NOMO-1 treated with dmso at 0.1 percent for 144 hours (cell line): ENCODE results near the gene CELF4.
A peak's percentile ranks its signal among the peaks of the same experiment; 100 is the strongest.

Experiments used
- DNase-seq: peaks from one replicate; lab custom pipeline; 2025; ENCODE audit not compliant: unreplicated experiment; lab: John Stamatoyannopoulos, UW

Gene CELF4

DNA sequence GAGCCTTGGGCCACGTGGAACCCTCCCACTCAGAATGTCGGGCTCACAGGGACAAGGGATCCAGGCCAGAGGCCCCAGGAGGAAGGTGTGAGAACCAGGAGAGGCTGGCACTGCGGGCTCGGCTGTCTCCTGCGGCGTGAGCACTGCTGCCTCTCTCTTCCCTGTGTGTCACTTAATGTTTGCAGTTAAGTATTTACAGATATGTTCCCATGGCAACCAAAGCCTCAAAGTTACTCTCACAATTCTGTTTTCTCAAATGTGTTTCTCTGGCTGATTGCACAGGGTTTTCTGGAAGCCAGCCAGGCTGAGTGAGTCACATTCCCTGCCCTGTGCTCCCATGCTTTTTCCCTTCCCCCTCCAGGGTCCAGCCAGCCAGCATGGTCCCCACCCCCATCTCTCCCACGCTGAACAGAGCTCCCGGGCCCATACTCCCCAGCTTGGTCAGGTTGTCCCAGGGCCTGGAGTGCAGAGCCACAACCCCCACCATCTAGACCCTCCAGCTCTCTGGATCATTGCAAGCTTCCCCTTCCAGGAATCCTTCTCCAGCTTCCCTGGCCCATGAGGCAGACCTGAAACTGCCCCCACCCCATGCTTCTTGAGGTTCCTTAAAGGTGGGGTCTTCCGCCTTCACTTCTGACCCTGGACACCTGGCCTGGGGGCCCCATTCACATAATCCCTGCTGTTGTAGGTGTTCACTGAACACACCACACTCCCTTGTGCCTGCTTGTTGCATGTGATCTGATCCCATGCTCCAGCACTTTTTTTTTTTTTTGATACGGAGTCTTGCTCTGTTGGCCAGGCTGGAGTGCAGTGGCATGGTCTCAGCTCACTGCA is 265.9 kb downstream of the CELF4 start:
- DNase-seq: no peak

DNA sequence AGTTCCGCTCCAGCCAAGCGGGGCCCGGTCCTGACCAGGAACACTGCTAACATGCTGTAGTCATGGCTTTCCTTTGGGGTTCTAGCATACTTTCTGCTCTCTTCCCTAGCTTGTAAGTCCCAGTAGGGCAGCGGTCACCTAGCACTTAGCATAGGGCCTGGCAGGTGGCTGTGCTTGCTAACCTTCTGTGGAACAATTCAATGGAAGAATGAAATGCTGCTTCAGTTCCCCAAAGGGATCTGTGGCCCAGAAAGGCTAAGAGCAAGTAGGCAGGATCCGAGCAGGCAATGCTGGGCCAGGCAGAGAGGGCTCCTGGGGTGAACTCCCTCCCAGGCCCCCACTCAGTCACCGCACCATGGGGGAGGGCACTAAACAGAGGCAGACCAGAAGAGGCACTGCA is 266.8 kb downstream of the CELF4 start:
- DNase-seq: no peak

GRCh38 chr18:37297106-37297505 is 268.5 kb downstream of the CELF4 start:
- no peak for DNase-seq

DNA sequence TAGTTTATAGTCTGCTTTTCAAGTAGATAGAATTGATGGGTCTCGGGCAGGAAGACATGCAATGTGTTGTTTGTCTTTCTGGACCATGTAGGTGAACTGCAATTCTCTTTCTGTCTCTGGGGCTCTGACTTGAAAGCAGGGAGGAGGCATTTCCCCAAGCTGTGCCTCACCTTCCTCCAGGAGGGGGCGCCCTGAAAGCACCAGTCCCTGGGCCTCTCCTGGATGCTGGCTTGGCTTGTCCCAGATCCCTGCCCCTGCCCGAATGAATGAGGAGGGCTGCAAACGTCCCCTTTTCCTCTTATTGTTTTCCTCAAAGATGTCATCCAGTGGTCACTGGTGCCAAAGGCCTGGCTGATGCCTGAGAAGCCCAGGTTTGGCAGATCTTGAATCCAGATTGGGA is 270.6 kb downstream of the CELF4 start:
- no peak for DNase-seq

GRCh38 chr18:37293359-37293758 is 272.2 kb downstream of the CELF4 start:
- no peak for DNase-seq

DNA sequence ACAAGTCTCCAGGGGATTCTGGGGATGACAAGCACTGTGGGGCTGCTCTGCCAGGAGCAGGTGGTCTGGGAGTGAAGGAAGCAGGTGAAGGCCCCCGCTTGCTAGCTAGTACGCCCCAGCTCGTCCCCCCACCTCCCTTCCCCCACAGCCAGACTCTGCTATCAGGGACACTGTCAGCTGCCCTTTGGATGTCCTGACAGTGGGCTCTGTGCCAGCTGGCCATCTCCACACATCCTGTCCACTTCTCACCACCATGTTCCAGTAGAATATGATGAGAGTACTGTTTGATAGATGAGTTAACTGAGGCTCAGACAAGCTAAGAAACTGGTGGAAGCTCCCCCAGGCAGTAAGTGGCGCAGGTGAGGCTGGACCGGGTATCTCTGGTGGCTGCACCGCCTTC is 276.2 kb downstream of the CELF4 start:
- no peak for DNase-seq

- DNase-seq: no peak
Measured at GRCh38 chr18:37287601-37288000, 278.0 kb downstream of the CELF4 start.

DNA sequence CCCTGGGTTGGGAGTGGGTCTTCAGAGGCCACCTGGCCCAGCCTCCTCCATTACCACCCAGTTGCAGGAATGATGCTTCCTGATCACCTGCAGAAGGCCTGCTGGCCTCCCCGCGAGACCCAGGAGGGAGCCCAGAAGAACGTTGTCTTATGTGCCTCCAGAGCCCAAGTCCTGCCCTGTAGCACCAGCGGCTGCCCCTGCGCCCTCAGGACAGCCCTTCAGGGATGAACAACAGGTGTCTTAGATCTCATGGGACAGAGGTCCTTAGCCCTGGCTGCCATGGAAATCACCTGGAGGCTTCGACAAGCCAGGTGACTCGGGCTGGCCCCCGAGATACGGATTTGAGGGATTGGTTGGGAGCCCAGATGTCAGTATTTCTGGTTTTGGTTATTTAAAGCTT is 278.8 kb downstream of the CELF4 start:
- no peak for DNase-seq

DNA sequence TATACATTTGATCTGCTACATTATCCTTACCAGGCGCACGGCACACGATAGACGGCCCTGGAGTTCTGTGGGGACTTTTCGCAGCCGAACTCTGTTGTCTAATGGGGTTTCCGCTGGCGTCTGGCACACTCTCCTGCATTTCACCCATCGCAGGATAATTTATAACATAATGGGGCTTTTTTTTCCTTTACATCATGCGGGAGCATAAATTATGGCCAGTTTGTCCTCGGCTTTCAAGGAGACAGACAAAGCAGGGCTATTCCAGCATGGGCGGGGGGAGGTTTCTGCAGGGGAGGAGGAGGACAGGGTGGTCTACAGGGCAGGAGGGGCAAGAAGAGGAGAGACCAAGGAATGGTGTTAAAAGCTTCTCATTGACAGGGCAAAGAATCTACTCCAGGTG is 279.8 kb downstream of the CELF4 start:
- no peak for DNase-seq

DNA sequence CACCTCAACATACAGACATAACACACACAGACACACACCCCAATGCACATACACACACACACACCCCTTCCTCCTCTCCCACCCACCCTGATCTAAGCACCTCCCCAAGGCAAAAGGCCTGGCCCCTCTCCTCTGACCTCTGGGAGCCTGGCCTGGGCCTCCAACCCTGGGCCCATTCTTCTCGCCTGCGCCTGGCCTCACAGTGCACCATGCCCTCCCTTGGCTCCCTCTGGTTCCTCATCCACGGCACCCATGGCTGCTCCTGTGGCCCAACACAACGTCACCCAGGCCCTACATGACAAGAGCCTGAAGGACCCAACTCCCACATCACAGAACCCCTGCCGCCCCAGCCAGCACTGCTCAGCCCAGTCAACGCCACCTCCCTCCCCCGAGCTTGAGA is 281.3 kb downstream of the CELF4 start:
- DNase-seq: no peak

DNA sequence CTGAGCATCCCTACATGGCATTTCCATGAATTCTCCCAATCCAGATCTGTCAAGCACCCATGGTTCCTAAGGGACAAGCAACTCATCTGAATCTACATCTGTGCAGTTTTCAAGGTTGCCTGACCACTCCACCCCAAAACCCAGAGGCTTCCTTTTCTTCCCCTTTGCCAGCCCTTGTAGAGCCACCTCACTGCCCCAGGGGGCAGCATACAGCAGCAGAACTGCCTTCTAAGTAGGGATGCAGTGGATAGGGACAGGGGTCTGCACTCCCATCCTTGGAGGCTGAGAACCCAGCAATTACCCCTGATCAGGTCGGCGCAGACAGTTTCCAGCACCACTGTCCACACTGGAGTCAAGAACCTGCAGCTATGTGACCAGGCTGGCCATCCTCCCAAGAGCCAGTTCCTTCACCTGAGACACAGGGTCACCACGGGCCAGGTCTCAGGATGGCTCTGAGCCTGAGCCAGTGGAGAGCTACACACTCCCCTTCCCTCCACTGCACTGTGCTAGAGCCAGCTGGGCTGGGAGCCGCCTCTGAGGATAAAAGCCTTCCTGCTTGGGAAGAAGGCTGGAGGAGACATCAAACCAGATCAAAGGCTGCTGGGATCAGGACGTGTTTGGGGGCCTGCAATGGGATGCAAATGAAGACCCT is 283.1 kb downstream of the CELF4 start:
- no peak for DNase-seq

DNA sequence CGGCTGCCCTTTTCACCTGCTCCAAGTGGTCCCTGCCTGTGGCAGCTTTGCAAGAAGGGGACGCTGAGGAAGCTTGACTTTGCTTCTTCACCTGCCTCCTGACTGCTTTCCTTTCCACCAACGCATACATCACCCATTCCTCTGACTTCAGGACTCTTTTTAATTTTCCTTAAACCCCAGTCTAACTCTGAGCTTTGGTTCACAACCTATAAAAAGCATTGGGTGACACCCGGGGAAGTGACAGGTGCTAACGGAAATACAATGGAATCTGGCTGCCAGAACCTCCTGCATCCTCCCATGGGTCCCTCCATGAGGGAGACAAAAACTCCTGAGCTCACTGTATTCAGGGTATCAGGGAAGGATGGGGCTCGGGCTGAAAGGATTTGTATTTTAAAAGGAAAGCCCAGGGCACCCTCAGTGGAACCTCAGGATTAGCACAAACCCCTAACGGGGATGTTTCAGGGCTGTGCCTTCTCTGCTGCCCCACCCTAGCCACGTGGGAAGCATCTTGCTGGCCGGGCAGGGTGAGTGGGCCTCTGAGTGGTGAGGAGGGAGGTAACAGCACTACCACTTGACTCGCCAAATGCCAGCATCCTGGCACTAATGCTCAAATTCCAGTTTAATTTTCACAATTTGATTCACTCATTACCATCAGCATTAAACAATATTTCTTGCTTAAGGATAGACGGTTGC is 284.8 kb downstream of the CELF4 start:
- no peak for DNase-seq

DNA sequence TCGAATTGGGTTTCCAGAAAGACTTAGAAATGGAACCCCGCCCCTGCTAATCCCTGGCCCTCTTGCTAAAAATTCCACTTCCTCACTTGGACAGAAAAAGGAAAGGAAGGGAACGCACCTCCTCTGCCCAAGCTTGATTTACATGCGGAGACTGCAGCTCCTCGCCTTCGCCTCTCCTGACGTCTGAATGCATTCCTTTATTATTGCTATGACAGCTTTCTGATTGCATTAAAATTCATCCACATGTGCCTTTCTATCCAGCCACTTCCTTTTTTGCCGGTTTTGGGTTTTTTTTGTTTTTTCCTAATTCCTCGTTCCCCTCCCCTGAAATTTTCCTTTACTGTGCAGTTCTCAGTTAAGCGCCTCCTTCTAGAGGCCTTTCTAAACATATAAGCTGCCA is 287.8 kb downstream of the CELF4 start:
- DNase-seq: no peak

GRCh38 chr18:37276111-37276890 is 289.3 kb downstream of the CELF4 start:
- DNase-seq: no peak

DNA sequence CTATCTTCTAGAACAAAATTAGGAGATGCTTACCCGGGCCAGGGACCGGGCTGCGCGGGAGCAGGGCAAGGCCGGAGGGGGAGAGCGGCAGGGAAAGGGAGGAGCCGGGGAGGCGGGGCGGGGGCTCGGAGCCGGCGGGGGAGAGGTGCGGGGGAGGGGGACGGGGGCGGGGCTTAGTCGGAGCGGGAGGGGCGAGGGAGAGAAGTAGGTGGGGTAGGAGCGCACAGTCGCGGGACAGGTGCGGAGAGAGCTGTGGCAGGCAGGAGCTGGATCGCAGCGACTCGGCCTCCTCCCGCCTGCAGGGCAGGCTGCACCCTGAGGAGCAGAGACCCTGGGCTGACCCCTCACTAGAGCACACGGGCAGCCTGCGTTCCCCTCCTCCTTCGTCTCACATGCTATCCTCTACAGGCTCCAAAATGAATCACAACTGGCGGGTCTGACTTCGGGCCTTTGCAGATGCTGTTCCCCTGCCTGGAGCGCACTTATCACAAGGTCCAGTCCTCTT is 290.3 kb downstream of the CELF4 start:
- no peak for DNase-seq

DNA sequence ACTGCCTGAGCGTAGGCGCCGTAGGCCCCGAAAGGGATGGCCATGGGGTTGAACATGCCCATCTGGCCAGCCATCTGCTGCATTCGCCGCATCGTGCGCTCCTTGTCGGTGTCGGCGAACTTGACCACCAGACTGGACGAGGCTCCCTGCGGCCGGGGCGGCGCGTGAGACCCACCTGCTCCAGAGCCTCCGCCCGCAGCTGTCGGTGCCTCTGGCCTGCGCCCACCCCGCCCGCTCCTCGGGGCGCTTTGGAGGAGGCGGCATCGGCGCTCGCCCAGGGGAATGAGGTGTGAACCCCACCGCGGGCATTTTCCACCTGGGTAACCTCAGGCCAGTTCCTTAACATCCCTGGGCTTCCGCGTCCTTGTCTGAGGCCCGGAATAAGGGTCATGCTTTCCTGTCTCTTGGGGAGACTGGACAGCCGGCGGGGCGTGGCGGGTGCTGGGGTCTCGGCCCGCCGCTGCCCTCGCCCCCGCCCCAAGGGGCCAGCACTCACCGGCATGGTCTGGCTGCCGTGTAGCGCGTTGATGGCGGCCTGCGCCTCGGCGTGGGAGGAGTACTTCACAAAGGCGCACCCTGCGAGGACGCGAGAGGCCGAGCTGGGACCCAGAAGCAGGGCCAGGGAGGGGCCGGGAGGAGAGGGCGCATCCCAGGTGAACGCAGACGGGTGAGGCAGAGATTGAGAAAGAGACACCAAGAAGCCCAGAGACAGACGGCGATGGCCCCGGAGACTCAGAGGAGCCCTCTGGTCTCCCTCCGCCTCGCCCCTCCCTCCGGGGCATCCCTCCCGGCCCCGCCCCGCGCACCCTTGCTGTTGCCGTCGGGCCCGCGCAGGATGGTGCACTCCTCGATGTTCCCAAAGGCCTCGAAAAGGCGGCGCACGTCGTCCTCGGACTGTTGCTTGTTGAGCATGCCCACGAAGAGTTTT is 291.0 kb downstream of the CELF4 start:
- DNase-seq: no peak

- no peak for DNase-seq
Measured at GRCh38 chr18:37272841-37273240, 292.8 kb downstream of the CELF4 start.

DNA sequence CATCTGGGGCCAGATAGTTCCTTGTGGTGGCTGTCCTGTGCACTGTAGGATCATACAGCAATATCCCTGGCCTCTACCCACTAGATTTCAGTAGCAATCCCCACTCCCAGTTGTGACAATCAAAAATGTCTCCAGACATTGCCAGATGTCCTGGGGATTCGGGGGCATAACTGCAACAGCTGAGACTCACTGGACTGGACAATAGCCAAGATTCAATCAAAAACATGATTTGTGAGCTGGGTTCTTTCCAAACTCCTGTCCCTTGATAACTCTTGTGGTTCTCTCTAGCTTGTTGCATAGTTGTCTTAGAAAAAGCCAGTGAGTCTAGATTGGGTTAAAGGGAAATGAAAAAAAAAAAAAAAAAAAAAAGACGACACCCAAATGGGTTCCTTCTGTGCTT is 293.4 kb downstream of the CELF4 start:
- DNase-seq: no peak

DNA sequence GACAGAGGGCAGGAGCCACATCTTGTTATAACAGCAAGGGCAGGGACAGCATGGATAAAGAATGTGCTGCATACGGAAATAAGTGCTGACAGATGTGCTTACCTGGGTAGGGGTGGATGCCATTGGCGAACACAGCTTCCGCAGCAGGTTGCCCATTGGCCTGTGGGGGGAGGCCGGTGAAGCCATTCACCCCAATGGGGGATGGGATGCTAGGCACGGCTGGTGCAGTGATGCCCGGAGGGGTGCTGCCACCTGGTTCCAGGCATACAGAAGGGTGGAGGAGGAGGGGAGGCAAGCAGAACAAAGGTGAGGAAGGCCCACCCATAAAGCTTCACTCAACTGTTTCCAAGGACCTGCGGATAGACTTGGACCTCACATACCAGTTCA is 294.9 kb downstream of the CELF4 start:
- no peak for DNase-seq

DNA sequence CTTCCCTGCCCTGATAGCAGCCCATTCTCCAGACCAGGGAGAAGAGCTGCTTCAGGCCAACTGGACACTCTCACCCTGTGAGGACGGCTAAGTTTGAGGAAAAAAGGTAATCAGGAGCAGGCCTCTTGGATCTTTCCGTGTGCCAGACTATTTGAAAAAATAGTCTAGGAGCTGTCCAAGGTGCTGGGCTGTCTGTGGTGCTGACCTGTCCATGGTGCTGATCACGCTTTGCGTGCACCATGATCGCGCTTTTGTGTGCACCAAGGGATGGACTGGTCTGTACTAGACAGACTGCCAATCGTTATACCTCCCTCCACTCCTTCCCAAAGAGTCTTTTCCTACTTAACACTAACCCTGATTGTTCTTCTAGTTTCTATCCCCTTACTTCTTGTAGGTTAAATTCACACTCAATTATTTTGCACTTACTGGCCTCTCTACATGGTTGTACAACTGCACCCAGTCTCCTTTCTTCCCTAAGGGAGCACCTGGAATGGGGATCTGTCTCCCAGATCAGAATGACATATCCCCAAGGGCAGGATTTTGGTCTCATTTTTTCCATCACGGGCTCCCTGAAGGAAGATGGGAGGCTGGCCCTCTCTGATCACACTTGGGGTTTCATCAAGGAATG is 295.4 kb downstream of the CELF4 start:
- peak; percentile 27 for DNase-seq
